NOMO-1 (cell line): ENCODE results near the gene RAD1.

Experiments used
- DNase-seq, 2 experiments: peaks; one replicate each; lab custom pipeline; 2025; ENCODE audit not compliant: unreplicated experiment in 2 of 2; lab: John Stamatoyannopoulos, UW

The RAD1 gene

GRCh38 chr5:34918025-34918424 is 2.7 kb upstream of the RAD1 start:
- no peak for DNase-seq

- no peak for DNase-seq
Measured at GRCh38 chr5:34916518-34916917, 1.2 kb upstream of the RAD1 start.

- DNase-seq: peak in 1 of 2 experiments; percentile 54
Measured at GRCh38 chr5:34915856-34916192, 520 bp upstream of the RAD1 start.

GRCh38 chr5:34914671-34915138 is 599 bp downstream of the RAD1 start:
- peak; percentile 39 to 40 for DNase-seq

- peak in 1 of 2 experiments; percentile 33 for DNase-seq
Measured at GRCh38 chr5:34913072-34913471, 2.2 kb downstream of the RAD1 start.

- no peak for DNase-seq
Measured at GRCh38 chr5:34905564-34905963, 9.7 kb downstream of the RAD1 start.

GRCh38 chr5:34903260-34903659 is 12.0 kb downstream of the RAD1 start:
- DNase-seq: no peak

- no peak for DNase-seq
Measured at GRCh38 chr5:34900652-34901051, 14.7 kb downstream of the RAD1 start.

- DNase-seq: no peak
Measured at GRCh38 chr5:34899066-34899465, 16.2 kb downstream of the RAD1 start.

GRCh38 chr5:34898258-34898895 is 16.9 kb downstream of the RAD1 start:
- DNase-seq: peak; percentile 52 to 88

GRCh38 chr5:34897646-34898045 is 17.7 kb downstream of the RAD1 start:
- no peak for DNase-seq

- DNase-seq: no peak
Measured at GRCh38 chr5:34895641-34896419, 19.5 kb downstream of the RAD1 start.

- no peak for DNase-seq
Measured at GRCh38 chr5:34894716-34895115, 20.6 kb downstream of the RAD1 start.

GRCh38 chr5:34892414-34892813 is 22.9 kb downstream of the RAD1 start:
- DNase-seq: no peak

- no peak for DNase-seq
Measured at GRCh38 chr5:34891981-34892380, 23.3 kb downstream of the RAD1 start.

GRCh38 chr5:34889394-34889793 is 25.9 kb downstream of the RAD1 start:
- no peak for DNase-seq

GRCh38 chr5:34886392-34887119 is 28.7 kb downstream of the RAD1 start:
- DNase-seq: no peak

GRCh38 chr5:34881246-34881645 is 34.1 kb downstream of the RAD1 start:
- DNase-seq: no peak

- no peak for DNase-seq
Measured at GRCh38 chr5:34876275-34876674, 39.0 kb downstream of the RAD1 start.

GRCh38 chr5:34870382-34870781 is 44.9 kb downstream of the RAD1 start:
- DNase-seq: no peak

- no peak for DNase-seq
Measured at GRCh38 chr5:34869256-34869655, 46.0 kb downstream of the RAD1 start.

GRCh38 chr5:34868791-34869190 is 46.5 kb downstream of the RAD1 start:
- DNase-seq: no peak
